HTR-8/SVneo (cell line): ENCODE data around the gene PRUNE1.

ENCODE experiments used
- DNase-seq: peaks from one replicate; pipeline ENCODE4 v3.0.0; 2011; ENCODE audit warnings: low spot score, mixed read lengths; ENCODE audit not compliant: insufficient read length
- FAIRE-seq: peaks from 2 replicates; lab custom pipeline; 2011; peaks lifted over from hg19 to GRCh38; lab: Jason Lieb, UNC

PRUNE1 gene

DNA sequence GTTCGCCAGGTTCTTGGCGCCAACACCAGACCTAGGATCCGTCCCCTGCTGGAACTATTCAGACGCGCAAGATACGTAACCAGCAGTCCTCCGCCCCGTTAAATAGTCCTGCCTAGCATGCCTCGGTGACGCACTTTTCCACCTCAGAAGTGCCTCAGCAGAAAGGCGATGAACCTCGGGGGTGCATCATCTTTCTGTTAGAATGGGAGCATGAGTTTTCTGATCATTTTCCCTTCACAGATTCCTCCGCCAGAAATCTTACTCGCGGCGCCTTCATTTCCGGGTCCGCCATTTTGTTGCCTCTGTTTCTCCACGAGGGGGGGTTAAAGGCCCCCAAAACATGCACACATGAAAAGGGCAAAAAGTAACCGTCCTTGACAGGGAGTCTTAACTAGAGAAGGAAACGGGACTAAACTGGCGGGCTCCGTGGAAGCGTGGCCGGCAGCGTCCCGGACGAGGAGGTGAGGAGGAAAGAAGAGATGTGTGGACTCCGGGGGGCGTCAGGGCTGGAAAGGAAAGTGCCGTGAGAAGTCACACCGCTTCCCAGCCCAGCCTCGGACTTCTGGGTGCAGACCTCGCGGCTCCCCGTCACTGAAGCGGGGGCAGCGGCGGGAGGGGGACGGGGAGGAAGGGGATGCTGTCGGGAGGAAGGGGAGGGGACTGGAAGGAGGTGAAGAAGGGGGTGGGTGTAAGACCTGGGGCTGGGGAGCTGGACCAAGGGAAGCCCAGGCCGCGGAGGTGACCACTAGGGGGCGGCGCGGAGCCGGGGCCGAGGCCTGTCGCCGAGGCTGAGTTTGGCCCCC is 62.4 kb downstream of the PRUNE1 start, which contains the start of gene GABPB2:
Gene GABPB2, plus strand, starts transcription at position 288 of the 803 bp plus-strand sequence. CDS start 17,429 bp downstream, outside the sequence.
- peak; percentile 64 for FAIRE-seq
- peak; percentile 84 for DNase-seq

- FAIRE-seq = no peak
Measured at GRCh38 chr1:151072224-151072623, 64.0 kb downstream of the PRUNE1 start.

More at GRCh38 chr1:151072224-151072623, 64.0 kb downstream of the PRUNE1 start:
- no peak for DNase-seq
